A673 (cell line): Measurements from ENCODE around the gene ARFGAP2. TPM values are rescaled to one million over a fixed set of nuclear protein-coding genes. Genes with fewer than 3 reads are reported as not detected.

Experiments
- BruUV-seq: library from RNA; stranded (reverse); fragments of 400-500 nt; replicated peaks from 2 replicates; lab custom pipeline; 2021; lab: Mats Ljungman, UMichigan
- CTCF ChIA-PET: fragments of 300-600 bp; sonication (Branson Sonifier 250); formaldehyde crosslinking; loops from one replicate; lab custom pipeline; 2022; ENCODE audit warnings: antibody characterized with exemption; lab: Charles Lee
- POLR2A ChIA-PET: fragments of 300-600 bp; sonication (Branson Sonifier 250); formaldehyde crosslinking; loops from one replicate; lab custom pipeline; 2022; ENCODE audit warnings: antibody characterized with exemption; ENCODE audit not compliant: low non-redundant PET; lab: Charles Lee
- DNase-seq: peaks from one replicate; pipeline ENCODE4 v3.0.0-alpha.2; 2015; ENCODE audit warnings: low spot score
- H3K27ac ChIP-seq: fragments of 200-600 bp; sonication (generic); 2 replicates; pipeline ENCODE4 v1.5.1; 2016; ENCODE audit warnings: mixed run types, low read depth, mild to moderate bottlenecking, mixed read lengths, antibody characterized with exemption, low read length; ENCODE audit not compliant: poor library complexity, severe bottlenecking
- H3K27me3 ChIP-seq: fragments of 200-600 bp; sonication (generic); replicated peaks from 2 replicates; pipeline ENCODE4 v1.6.1; 2017; ENCODE audit warnings: mixed run types, low read depth, mild to moderate bottlenecking, mixed read lengths, antibody characterized with exemption, low read length; ENCODE audit not compliant: insufficient read depth, poor library complexity
- H3K36me3 ChIP-seq: fragments of 200-600 bp; sonication (generic); 2 replicates; pipeline ENCODE4 v1.6.1; 2016; ENCODE audit warnings: mixed run types, mild to moderate bottlenecking, mixed read lengths, antibody characterized with exemption, low read length; ENCODE audit not compliant: insufficient read depth, poor library complexity, severe bottlenecking
- H3K4me1 ChIP-seq: fragments of 200-600 bp; sonication (generic); 2 replicates; pipeline ENCODE4 v1.6.1; 2017; ENCODE audit warnings: mixed run types, mild to moderate bottlenecking, mixed read lengths, antibody characterized with exemption, low read length; ENCODE audit not compliant: insufficient read depth, poor library complexity, severe bottlenecking
- H3K4me3 ChIP-seq: fragments of 200-600 bp; sonication (generic); 2 replicates; pipeline ENCODE4 v1.5.1; 2016; ENCODE audit warnings: low read depth, mixed run types, mild to moderate bottlenecking, mixed read lengths, low read length; ENCODE audit not compliant: poor library complexity, severe bottlenecking
- H3K9me3 ChIP-seq: fragments of 200-600 bp; sonication (generic); 2 replicates; pipeline ENCODE4 v1.6.1; 2016; ENCODE audit warnings: mixed run types, low read depth, mild to moderate bottlenecking, mixed read lengths, antibody characterized with exemption, low read length; ENCODE audit not compliant: poor library complexity, severe bottlenecking
- EZH2 ChIP-seq: fragments of 200-600 bp; sonication (generic); IDR thresholded peaks from 2 replicates; pipeline ENCODE4 v1.6.1; 2017; ENCODE audit warnings: borderline replicate concordance, low read depth, mild to moderate bottlenecking, mixed read lengths, antibody characterized with exemption, low read length; ENCODE audit not compliant: poor library complexity, severe bottlenecking
- intact Hi-C: fragments of 100-400 bp; cut with micrococcal nuclease; formaldehyde crosslinking; loops from one replicate; pipeline ENCODE4 v1.10.0; 2022; ENCODE audit not compliant: unreplicated experiment
- total RNA-seq: library from RNA; stranded (reverse); gene quantifications from 2 replicates; pipeline ENCODE4 v1.2.3, GENCODE V29; 2021
- TF ChIP-seq, protein P1 (sequence below): fragments of 300-800, 200-600 bp; sonication (generic); conservative IDR thresholded peaks from 2 replicates; pipeline ENCODE4 v1.5.1; 2017; ENCODE audit warnings: low read depth, mild to moderate bottlenecking, antibody characterized with exemption, low read length, moderate library complexity, mixed read lengths

Gene ARFGAP2
- total RNA-seq, 1 experiment from 2014 or later: 179 TPM

DNA sequence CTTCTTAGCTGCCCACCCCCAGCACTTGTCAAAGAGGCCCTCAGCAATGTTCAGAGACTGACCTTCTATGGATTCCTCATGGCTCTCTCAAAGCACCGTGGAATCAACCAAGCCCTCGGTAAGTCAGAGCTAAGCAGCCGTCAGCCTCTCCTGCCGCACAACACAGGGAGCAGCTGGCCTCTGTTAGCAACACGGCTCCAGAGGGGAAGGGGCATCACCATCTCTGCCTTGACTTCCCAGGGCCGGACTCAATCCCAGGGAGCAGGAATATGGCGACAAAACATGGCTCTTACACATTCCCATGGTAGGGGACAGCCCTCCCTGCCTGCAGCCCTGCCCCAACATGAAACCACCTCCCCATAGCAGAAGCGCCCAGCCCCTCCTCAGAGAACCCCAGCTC lies 18.9 kb downstream of the ARFGAP2 start:
- ChIA-PET POLR2A (no interaction called here), CTCF (no interaction called here)
- Histone ChIP-seq H3K36me3 (no peaks in the 10 kb centered on the region), H3K4me1 (no peaks in the 10 kb centered on the region), H3K27me3 (no peaks in the 10 kb centered on the region), H3K9me3 (no peaks in the 10 kb centered on the region), H3K4me3 (no peak overlapping the region), H3K27ac (no peak overlapping the region)
- no peak for DNase-seq
- TF ChIP-seq, protein P1, sequence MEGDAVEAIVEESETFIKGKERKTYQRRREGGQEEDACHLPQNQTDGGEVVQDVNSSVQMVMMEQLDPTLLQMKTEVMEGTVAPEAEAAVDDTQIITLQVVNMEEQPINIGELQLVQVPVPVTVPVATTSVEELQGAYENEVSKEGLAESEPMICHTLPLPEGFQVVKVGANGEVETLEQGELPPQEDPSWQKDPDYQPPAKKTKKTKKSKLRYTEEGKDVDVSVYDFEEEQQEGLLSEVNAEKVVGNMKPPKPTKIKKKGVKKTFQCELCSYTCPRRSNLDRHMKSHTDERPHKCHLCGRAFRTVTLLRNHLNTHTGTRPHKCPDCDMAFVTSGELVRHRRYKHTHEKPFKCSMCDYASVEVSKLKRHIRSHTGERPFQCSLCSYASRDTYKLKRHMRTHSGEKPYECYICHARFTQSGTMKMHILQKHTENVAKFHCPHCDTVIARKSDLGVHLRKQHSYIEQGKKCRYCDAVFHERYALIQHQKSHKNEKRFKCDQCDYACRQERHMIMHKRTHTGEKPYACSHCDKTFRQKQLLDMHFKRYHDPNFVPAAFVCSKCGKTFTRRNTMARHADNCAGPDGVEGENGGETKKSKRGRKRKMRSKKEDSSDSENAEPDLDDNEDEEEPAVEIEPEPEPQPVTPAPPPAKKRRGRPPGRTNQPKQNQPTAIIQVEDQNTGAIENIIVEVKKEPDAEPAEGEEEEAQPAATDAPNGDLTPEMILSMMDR: no peak
- TF ChIP-seq EZH2: no peak
- intact Hi-C loops: loop anchor here (10.0 kb wide), 1 partner anchor 453 kb away; the partner anchor contains the start of genes ARHGAP1 and ZNF408
- BruUV-seq: no TSS peak

DNA sequence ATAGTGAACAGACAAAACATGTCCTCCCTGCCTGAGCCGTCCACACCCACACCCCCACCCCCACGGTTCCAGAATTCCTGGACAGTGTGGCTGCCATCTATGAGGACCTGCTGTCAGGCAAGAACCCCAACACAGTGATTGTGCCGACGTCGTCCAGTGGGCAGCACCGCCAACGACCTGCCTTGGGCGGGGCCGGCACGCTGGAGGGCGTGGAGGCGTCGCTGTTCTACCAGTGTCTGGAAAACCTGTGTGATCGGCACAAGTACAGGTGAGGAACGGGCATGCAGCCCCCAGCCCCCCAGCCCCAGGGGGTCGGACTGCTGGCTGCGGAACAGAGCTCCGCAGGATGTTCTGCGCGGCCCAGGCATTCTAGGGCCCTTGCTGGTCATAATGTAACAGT lies 19.7 kb downstream of the ARFGAP2 start:
- ChIA-PET POLR2A (no interaction called here), CTCF (interaction anchor here (1.0 kb wide), 1 partner anchor 241 kb away, joined by 3 read pairs; no protein-coding TSS in a partner anchor)
- Histone ChIP-seq H3K36me3 (no peaks in the 10 kb centered on the region), H3K9me3 (no peaks in the 10 kb centered on the region), H3K27ac (no peak overlapping the region), H3K4me1 (no peaks in the 10 kb centered on the region), H3K4me3 (no peak overlapping the region), H3K27me3 (no peaks in the 10 kb centered on the region)
- intact Hi-C loops: loop anchor here (10.0 kb wide), 1 partner anchor 452 kb away; the partner anchor contains the start of genes ARHGAP1 and ZNF408
- no TSS peak for BruUV-seq
- no peak for DNase-seq
- TF ChIP-seq, protein P1: no peak
- no peak for TF ChIP-seq EZH2

DNA sequence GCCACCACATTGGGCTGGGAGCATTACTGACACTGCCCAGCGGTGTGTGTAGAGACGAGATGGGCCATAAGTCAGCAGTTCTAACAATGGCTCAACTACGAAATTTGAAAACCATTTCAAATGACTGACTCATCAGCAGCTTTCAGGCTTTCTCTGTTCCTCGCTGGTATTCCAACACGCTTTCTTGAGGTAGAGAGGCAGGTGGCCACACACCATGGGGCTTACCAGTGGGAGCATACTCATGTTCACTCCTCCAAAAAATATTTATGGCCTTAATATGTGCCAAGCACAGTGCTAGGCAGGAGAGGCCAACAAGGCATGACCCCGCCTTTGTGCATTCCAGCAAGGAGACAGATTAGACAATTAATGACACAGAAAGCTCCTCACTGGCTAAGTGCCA lies 20.3 kb downstream of the ARFGAP2 start:
- TF ChIP-seq EZH2: no peak
- TF ChIP-seq, protein P1: no peak
- Histone ChIP-seq H3K4me3 (no peak overlapping the region), H3K4me1 (no peaks in the 10 kb centered on the region), H3K27ac (no peak overlapping the region), H3K9me3 (no peaks in the 10 kb centered on the region), H3K36me3 (no peaks in the 10 kb centered on the region), H3K27me3 (no peaks in the 10 kb centered on the region)
- DNase-seq: no peak
- CTCF ChIA-PET: interaction anchor here (1.0 kb wide), 1 partner anchor 240 kb away, joined by 3 read pairs; no protein-coding TSS in a partner anchor
- POLR2A ChIA-PET: no interaction called here
- no TSS peak for BruUV-seq
- intact Hi-C loops: loop anchor here (10.0 kb wide), 1 partner anchor 452 kb away; the partner anchor contains the start of genes ARHGAP1 and ZNF408
